ENCODE measurements around the gene GAMT. TPM values are rescaled to one million over a fixed set of nuclear protein-coding genes. Genes with fewer than 3 reads are reported as not detected.

The GAMT gene
- total RNA-seq, 1 experiment from 2014 or later: 15.5 TPM

DNA sequence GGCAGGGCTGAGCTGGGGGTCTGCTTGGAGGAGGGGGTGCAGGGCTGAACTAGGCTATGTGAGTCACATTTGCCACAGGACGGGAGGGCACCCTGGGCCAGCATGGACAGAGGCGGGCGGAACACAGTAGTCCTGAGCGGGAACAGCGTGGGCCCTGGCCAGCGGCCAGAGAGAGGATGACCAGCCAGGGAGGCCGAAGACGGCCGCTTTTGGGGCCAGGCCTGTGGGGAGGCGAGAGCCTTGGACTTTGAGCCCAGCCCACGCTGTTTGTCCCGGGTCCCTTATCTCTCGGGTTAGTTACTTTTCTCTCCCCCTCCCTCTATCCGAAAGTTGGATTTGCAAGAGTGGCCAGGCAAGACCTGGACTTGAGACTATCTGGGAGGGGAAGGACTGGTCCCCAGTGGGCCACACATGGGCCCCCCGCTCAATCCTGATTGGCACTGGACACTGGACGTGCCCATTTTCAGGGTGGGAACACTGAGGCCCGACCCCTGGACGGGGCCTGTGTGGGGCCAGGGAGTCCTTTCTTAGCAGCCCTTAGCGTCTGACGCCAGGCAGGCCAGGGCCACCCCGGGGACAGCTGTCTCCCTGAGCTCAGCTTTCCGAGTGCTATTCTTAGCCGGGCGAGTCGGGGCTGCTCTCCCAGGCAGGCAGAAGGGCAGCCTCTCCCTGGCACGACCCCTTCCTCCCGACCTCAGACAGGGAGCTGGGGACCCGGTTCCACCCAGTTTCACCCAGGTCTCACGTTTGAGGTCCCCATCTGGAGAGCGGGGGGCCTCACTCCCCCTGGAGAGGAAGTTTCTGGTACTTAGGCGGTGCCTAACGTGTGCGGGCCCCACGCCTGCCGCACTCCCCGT, 833 bp downstream of the GAMT start:
- no peak for DNase-seq (ENCODE audit: low spot score)

DNA sequence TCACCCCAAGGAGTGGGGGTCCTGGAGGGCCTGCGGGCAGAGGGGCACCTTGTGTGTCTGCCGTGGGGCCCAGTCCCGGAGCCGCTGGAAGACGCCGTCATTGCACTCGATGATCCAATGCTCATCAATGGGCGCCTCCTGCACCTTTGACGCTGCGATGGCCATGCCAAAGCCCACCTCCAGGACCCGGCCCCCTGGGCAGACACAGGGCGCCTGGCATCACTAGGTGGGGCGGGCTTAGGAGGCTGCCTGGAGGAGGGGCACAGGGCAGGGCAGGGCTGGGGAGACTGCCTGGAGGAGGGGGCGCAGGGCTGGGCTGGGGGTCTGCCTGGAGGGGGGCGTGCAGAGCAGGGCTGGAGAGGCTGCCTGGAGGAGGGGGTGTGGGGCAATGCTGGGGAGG, 1.6 kb downstream of the GAMT start:
- DNase-seq (ENCODE audit: low spot score): no peak

DNA sequence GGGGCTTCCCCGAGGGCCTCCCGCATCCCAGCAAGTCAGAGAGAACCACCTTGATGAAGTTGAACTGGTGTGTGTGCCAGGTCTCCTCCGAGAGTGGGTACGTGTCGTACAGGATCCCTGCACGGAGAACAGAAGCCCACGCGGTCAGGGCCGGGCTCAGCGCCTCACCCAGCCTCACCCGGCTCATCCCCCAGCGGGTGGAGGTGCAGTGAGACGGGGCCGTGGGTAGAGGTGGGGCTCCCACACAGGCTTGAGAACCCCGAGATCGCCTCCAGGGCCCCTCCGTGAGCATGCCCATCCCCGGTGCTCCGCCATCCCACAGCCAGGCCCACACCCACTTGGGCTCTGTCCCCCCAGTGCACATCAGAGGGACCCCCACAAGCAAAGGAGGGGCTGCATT, 2.3 kb downstream of the GAMT start:
- DNase-seq (ENCODE audit: low spot score): no peak

DNA sequence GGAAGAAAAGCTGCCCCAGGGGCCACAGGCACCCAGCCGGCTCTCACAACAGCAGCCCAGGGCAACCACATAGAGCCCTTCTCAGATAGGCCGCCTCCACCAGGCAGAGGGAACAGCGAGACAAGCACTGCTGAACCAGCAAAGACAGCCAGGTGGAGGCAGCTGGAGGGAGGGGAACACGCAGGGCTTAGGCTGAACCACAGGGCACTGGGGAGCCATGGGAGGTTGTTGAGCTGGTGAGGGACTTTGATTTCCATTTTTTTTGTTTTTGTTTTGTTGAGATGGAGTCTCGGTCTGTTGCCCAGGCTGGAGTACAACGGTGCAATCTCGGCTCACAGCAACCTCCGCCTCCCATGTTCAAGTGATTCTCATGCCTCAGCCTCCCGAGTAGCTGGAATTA, 3.5 kb downstream of the GAMT start:
- DNase-seq (ENCODE audit: low spot score): no peak

DNA sequence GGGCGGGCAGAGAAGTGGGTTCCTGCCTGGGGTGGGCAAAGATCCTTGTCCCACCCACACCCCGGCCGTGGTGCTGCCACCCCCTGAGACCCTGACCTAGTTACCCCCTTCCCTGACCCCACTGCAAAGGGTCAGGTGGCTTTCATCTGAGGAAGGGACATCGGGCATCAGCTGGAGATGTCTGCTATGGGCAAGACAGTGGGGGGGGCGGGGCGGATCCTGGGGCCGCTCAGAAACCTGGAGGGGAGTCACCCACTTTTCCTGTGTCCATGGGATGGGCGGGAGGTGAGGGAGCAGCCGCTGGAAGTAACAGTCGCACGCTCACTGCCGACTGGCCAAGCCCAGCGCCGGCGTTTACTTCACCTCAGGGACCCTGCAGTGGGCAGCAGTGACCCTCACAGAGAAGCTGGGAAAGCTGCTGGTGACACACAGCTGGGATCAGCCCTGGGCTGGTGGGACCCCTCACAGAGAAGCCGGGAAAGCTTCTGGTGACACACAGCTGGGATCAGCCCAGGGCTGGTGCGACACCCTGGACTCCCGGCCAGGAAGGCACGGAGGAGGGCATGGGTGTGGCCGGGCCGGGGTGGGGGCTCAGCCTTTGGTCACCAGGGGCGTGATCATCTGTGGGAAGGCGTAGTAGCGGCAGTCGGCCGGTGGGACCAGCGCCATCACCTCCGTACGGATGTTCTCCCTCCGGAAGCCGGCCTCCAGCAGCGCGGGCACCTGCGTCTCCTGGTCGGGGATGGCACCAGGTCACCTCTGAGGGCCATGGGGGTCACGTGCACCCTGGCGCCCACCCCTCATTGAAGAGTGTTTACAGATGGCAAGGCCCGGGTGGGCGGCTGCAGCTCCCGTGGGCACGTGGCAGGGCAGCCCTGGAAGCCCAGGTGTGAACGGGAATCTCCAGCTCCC, 4.3 kb downstream of the GAMT start:
- DNase-seq (ENCODE audit: low spot score): no peak

DNA sequence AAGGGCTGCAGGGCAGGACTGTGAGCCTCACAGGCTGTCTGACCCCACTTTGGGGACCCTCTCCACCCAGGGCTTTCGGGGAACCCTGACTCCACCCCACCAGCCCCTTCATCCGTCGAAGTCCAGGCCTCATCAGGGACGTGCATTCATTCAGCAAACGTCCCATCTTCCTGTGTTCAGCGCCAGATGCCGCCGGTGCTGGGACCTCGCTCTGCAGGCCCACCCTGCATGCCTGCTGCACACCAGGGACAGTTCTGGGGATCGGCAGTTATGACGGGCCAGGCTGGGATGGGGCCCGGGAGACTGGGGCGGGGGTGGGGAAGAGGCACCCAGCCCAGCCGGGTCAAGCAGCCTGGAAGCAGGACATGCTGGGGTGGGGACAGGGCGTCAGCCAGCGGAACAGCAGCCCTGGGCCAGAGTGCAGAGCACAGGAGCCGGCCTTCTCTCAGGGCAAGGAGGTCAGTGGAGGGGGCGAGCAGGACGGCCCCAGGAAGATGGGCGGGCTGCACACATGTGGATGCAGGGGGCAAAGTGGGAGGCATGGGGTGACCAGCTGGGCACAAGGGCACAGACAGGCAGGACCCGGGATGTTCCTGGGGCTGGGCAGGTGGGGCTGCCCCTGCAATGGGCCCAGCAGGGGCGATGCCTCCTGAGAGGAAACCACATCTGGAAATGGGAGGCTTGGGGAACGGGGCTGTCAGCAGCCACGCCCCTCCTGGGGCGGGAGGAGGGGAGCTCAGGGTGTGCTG, 5.1 kb downstream of the GAMT start:
- DNase-seq (ENCODE audit: low spot score): no peak

DNA sequence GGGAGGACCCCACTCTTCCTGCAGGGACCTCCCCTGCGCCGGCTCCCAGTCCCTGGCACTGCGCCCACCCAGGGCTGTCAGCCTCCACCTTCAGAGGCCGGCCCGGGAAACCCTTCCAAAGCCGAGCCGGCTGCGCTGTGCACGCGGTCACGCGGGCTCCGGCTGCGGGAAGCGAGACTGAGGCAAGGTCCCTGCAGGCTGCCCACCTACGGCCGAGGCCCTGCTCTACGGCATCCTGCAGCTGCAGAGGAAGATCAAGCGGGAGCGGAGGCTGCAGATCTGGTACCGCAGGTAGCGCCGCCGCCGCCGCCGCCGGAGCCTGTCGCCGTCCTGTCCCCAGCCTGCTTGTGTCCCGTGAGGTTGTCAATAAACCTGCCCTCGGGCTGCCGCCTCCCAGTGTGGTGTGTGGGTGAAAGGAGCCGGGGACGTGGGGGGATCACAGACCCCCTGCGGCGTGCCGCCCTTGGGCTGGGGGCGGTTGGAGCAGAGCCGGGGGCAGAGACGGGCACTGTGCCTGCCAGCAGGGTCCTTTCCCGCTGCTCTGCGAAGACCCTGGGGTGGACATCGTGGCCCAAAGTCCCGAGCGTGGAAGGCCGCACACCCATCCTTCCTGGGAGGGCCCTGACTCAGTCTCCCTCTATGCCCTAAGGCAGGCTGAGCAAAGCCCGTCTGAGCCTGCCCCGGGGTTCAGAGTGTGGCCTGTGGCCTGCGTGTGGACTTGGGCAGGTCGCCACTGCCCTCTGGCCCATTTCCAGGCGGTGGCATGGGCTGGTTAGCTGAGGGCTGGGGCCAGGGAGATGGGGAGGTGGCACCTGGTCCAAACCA, 5.9 kb downstream of the GAMT start:
- no peak for DNase-seq (ENCODE audit: low spot score)

DNA sequence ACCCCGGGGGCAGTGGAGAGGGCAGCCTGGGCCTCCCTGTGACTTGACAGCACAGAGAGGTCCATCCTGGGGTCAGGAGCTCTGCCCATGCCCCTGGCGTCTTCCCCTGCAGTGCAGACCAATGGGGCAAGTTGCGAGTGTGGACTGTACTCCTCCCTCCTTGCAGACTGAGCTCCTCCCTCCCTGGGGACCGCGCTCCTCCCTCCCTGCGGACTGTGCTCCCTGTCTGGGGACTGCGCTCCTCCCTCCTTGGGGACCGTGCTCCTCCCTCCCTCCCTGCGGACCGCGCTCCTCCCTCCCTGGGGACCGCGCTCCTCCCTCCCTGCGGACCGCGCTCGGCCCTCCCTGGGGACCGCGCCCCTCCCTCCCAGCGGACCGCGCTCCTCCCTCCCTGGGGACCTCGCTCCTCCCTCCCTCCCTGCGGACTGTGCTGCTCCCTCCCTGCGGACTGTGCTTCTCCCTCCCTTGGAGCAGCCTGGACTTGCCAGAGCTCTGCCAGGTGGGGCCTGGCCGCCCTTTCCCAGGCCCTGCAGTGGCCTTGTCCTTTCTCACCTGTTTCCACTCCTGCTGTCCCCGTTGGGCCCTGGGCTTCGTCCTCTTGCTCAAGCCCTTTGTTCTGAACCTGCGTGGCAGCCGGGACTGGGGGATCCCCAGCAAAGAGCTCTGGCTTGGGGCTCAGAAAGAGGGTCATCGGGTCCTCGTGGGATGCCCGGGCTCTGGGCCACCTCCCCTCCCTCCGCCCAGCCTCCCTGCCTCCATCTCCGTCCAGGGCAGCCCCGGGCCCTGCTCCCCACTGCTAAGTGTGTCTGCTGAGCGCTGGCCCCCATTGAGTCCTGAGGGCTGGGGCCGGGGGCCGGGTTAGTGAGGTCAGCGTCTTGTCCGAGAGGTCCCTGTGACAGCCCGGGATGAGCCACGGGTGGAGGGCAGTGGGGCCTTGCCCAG, 6.8 kb downstream of the GAMT start:
- DNase-seq (ENCODE audit: low spot score): no peak

DNA sequence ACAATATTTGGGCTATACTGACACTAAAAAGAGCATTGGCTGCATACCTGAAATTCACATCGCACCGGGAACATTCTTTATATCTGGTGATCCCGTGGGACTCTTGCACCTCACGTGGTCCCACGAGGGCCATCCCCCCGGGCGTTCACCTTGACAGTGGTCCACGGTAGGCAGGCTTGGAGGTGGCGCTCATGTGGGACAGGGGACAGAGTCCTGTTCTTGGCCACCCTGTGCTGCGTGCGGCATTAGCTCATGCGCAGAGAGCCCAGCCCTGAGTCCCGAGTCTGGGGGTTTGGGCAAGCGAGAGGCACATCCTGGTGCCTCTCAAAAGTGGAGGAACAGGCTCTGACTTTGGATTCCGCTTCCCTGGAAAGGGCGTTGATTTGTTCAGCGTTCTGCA, 7.5 kb downstream of the GAMT start:
- DNase-seq (ENCODE audit: low spot score): no peak

DNA sequence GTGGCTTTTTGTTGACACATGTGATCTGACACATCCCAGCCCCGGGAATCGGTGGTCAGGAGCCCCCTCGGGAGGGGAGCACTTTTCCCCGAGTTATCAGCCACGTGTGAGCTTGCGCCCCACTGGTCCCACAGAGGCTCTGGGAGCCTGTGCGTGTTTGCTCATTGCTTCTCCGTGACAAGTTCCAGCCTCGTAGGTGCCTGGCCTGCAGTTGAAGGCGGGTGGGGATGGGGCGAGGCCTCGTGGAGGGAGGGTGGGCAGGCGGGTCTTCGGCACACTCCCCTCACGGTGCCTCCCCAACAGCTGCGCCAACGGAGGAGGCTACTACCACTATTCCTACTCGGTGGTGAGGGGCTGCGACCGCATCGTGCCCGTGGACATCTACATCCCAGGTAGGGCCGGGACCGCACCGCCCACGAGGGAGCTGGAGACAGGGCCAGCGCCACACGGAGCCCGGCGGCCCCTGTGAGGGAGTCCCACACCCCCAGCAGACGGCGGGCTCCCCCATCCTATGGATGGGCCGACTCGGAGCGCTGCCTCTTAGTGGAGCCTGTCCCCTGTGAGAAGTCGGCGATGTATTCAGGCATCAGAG, 8.3 kb downstream of the GAMT start:
- DNase-seq (ENCODE audit: low spot score): no peak

DNA sequence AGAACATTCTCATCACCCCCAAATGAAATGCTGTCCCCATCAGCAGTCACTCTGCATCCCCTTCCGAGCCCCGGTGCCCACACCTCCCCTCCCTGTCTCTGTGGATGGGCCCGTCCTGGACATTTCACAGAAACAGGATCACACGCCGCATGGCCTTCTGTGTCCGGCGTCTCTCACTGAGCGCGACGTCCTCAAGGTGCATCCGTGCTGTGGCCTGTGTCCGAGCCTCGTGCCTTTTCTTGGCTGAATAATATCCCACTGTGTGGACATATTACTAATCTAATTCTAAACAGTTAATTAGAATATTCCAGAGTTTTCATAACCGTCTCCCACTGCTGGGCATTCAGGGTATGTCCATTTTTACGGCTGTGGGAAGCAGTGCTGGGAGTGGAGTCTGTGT, 8.9 kb downstream of the GAMT start:
- DNase-seq (ENCODE audit: low spot score): no peak

DNA sequence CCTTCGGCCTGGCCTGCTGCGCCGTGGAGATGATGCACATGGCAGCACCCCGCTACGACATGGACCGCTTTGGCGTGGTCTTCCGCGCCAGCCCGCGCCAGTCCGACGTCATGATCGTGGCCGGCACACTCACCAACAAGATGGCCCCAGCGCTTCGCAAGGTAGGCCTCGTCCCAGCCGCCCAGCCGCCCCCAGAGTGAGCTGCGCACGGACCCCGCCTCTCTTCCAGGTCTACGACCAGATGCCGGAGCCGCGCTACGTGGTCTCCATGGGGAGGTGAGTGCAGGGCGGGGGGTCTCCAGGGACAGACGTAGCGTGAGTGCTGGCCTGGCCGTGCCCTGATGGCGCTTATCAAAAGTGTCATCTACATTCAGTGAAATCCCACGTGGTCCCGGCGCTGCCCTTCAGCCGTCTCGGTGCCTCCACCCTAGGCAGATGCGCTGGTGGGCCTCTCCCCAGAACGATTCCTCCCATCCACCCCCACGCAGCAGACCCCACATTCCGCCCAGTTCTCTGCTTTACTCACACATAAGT, 10.4 kb downstream of the GAMT start:
- no peak for DNase-seq (ENCODE audit: low spot score)

DNA sequence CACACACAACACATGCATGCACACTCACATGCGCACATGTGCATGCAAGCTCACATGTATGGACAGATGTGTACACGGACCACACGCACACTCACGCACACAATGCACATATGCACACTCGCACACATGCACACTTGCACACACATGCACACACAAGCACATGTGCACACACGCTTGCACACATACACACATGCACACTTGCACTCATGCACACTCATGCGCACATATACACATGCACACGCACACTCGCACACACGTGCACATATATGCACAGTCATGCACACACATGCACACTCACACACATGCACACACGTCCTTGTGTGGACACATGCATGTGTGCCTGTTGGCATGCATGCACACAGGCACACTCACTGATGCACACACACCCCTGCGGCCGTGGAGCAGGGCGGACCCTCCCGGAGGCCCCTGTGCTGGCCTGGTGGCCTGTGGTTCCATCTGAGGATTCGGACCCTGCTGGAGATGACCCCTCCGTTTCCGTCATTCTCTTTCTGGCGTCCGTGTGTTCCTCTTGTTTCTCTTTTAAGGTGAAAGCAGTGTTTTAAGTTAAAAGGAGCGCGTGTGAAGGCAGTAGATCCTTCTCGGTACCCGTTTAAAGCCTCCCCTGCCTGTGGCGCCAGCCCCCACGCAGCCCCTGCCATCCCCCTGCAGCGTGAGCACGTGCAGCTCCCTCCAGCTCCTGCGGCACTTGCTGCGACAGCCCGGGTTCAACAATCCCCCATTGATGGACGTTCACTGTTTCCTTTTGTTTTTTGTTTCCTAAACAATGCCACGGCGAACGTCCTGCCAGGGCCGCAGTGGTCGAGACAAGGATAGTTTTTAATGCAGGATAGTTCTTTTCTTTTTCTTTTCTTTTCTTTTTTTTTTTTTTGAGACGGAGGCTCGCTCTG, 12.1 kb downstream of the GAMT start:
- no peak for DNase-seq (ENCODE audit: low spot score)

DNA sequence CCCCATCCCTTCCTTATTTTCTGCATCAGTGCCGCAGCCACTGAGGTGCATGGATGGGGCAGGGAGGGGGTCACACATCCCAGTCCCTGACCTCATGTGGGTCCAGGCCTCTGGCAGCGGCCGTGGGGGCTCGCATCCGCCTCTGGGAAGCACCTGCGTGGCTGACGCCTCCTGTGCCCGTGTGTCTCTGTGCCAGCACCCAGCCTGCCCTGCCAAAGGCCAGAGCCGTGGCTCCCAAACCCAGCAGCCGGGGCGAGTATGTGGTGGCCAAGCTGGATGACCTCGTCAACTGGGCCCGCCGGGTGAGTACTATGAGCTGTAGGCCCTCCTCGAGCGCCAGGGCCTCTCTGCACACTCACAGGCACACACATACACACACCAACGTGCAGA, 12.7 kb downstream of the GAMT start:
- DNase-seq (ENCODE audit: low spot score): no peak

DNA sequence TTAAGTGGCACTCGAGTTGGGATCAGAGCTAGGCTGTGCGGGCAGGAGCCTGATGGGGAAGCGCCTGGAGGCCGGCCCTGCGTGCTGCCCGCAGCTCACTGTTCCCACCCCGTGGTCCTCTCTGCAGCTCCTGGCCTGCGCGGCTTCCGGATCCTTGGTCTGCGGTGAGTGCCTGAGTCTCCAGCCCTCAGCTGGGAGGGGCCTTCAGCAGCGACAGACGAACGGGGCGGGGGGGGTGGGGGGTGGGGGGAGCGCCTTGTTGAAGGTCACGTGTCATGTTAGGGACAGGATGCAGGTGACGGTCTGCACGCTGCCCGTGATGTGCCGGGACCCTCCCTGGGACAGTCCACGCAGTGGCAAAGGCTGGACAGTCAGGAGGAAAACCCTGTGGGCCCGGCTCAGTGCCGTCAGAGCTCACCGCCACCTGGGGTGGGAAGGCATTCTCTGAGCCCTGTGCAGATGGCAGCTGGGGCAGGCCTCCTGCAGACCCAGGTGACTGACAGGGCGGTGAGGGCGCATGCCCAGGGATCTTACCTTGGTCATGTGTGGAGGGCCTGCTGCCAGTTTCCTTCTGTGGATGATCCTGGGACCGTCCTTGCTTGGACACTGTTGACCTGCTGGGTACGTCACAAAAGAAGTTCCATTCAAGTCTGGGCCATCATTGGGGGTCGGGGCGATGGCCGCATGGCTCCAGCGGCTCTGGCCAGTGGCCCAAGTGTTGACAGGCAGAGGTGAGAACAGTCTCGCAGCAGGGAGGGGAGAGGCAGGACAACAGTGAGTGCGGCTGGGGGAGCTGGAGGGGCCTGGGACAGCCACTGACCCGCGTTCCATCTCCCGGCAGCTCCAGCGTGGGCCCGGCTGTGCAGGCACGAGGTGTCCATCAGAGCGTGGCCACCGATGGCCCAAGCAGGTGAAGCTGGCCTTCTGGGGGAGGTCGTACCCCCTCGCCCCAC, 13.4 kb downstream of the GAMT start:
- DNase-seq (ENCODE audit: low spot score): no peak

DNA sequence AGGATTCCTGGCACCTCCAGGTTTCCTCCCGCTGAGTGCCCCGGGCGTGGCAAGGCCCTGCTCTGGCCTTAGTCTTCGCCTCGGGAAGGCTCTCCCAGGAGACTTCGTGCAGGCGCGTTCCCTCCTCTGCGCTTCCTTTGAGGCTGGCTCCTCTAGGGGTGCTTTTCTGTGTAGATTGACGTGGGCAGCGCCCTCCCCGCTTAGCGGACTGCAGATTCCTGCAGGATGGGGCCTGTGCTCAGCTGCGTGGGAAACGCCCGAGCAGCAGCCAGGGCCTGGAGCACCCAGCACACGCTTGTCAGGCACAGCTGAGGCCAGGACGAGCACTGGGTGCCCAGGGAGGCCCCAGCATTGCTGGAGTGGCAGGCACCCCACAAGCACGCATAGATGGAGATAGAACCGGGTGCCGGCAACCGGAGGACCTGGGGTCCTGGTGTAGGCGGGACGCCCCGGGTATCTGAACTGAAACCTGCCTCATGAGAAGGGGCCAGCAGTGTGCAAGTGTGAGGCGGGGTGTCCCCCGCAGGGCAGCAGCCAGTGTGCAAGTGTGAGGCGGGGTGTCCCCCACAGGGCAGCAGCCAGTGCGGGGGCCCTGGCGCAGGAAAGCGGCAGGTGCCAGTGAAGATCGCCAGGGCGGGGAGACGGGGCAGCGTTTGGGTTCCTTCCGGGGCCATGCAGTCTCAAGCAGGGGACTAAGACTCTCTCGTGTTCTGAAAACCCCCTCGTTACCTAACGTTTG, 14.2 kb downstream of the GAMT start:
- no peak for DNase-seq (ENCODE audit: low spot score)

DNA sequence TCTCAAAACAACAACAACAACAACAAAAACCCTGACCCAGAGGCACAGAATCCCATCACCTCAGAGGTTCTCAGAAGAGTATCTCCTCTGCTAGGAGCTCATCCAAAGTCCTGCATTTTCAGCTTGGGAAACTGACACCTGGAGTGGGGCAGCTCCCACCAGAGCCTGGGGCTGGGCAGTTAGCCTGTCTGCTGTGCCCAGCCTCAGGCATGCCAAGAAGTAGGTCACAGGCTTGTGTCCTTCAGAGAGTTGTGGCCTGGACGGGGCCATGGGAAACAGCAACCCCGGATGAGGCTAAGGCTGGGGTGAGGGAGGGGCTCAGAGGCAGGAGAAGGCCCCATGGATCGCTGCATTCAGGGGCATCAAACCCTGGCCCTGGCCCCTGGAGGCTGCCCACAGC, 15.5 kb downstream of the GAMT start:
- no peak for DNase-seq (ENCODE audit: low spot score)
